ENCODE results near the gene SYNC. TPM values are rescaled to one million over a fixed set of nuclear protein-coding genes. Genes with fewer than 3 reads are reported as not detected.

The SYNC gene
- total and polyA plus RNA-seq, 2 of the 8 experiments (the other 6 are each of a cell fraction or from before 2014, with no cell fraction given), result 0.06 to 0.17 TPM

- peaks cover 0 to 6% (median 3%) of the 10 kb centered on the region in 4 experiments for H3K4me1 ChIP-seq (replicated peaks in 1 of 4; ENCODE audit: control insufficient read depth in 3 of 4, insufficient read depth in 4 of 4, low read length in 3 of 4)
- no peak overlapping the region for H2BK12ac ChIP-seq (ENCODE audit: low read depth, low read length)
- 0 out of 2 replicates have a peak overlapping the region, but pooled peaks have one; percentile 8 for H2BK15ac ChIP-seq (ENCODE audit: low read length)
- no peak overlapping the region for H3K4ac ChIP-seq (replicated peaks; ENCODE audit: insufficient read length, low read depth, low read length)
- H3K79me2 ChIP-seq (ENCODE audit: control insufficient read depth in 1 of 2, insufficient read depth in 2 of 2, low read length in 2 of 2), result peaks cover 0 to 3% of the 10 kb centered on the region in 2 experiments; a peak in 3 of 4 replicates
- H3K23me2 ChIP-seq (ENCODE audit: low read depth, low read length), result peaks cover 5% of the 10 kb centered on the region
- no peak overlapping the region for H3K14ac ChIP-seq (ENCODE audit: insufficient read length)
- H2BK5ac ChIP-seq (ENCODE audit: low read depth, low read length), result no peak overlapping the region; the same call in 1 of the 2 replicates
- FAIRE-seq (no peak), DNase-seq (ENCODE audit: low read depth in 1 of 2, low spot score in 2 of 2) (no peak)
- no peak overlapping the region for H3K56ac ChIP-seq (replicated peaks; ENCODE audit: insufficient read length, low read depth, low read length)
- WGBS, 2 experiments (ENCODE audit: extremely low coverage in 1 of 2, insufficient coverage in 1 of 2, insufficient read length in 1 of 2, insufficient replicate concordance in 2 of 2, low coverage in 1 of 2, low lambda C conversion rate in 2 of 2, missing lambda C conversion rate in 1 of 2), result 79% methylated on average over 4 of the region's 4 CpGs; no CpG with 5 or more reads in 1 of the 2 experiments
- CTCF ChIA-PET (ENCODE audit: partially characterized antibody), result interaction anchor here (0.6 to 11.2 kb wide), 18 partner anchors 9 to 141 kb away, joined by 3 to 220 read pairs (median 4); no protein-coding TSS in a partner anchor
- peaks cover 6% of the 10 kb centered on the region for H3K79me1 ChIP-seq (ENCODE audit: low read depth, low read length)
- H2AFZ ChIP-seq (ENCODE audit: low read length), result no peak overlapping the region
- no peaks in the 10 kb centered on the region for H3K36me3 ChIP-seq (ENCODE audit: control insufficient read depth in 2 of 4, insufficient read depth in 4 of 4, low read length in 3 of 4)
- H3K4me2 ChIP-seq (ENCODE audit: insufficient read depth in 1 of 2, low read depth in 2 of 2, low read length in 2 of 2), result no peak overlapping the region
- no peak overlapping the region; a peak in 1 of 7 replicates for H3K9ac ChIP-seq (replicated peaks in 1 of 4; ENCODE audit: extremely low read depth in 1 of 4, low read depth in 3 of 4, low read length in 3 of 4)
- POLR2A ChIA-PET (ENCODE audit: partially characterized antibody), result interaction anchor here (0.5 to 17.2 kb wide), 10 partner anchors 10 to 363 kb away, joined by 3 to 295 read pairs (median 6); partner anchors contain the start of genes S100PBP and YARS1
- H3K27ac ChIP-seq (ENCODE audit: low read depth, low read length), result no peak overlapping the region
- H4K91ac ChIP-seq (replicated peaks; ENCODE audit: insufficient read length, low read length), result no peak overlapping the region
- H4K8ac ChIP-seq (ENCODE audit: extremely low read depth, insufficient read depth, low read length), result no peak overlapping the region
- H3K18ac ChIP-seq (ENCODE audit: extremely low read depth, low read length), result no peak overlapping the region
- no peak overlapping the region for H3K23ac ChIP-seq (ENCODE audit: insufficient read length)
- no peak overlapping the region for H4K5ac ChIP-seq (ENCODE audit: insufficient read length, low read depth, low read length)
- no peak overlapping the region for H2AK5ac ChIP-seq (ENCODE audit: low read depth, low read length)
- H3K9me3 ChIP-seq (ENCODE audit: insufficient read depth in 2 of 2, low read depth in 1 of 2, low read length in 1 of 2), result no peaks in the 10 kb centered on the region
- H2BK120ac ChIP-seq (replicated peaks; ENCODE audit: low read depth, low read length), result no peak overlapping the region
- no peak overlapping the region for H2BK20ac ChIP-seq (ENCODE audit: low read length)
- no peaks in the 10 kb centered on the region for H3K27me3 ChIP-seq (replicated peaks in 1 of 4; ENCODE audit: control insufficient read depth in 3 of 4, extremely low read depth in 1 of 4, insufficient read depth in 3 of 4, low read length in 3 of 4)
- peaks cover 0 to 5% of the 10 kb centered on the region in 2 experiments for H4K20me1 ChIP-seq (replicated peaks in 1 of 2; ENCODE audit: control insufficient read depth in 1 of 2, insufficient read depth in 2 of 2, low read length in 2 of 2)
- H3K4me3 ChIP-seq (ENCODE audit: extremely low read depth in 1 of 4, insufficient read depth in 2 of 4, low read depth in 3 of 4, low read length in 4 of 4), result no peak overlapping the region
- TF ChIP-seq CREB1 (IDR thresholded peaks at IDR 0.05) (no peak), SIN3A (conservative IDR thresholded peaks at IDR 0.05 in 1 of 2, IDR thresholded peaks at IDR 0.05 in 1 of 2; ENCODE audit: low read depth in 1 of 2, low read length in 2 of 2) (no peak), RFX5 (IDR thresholded peaks at IDR 0.05; ENCODE audit: borderline replicate concordance, low read depth, low read length) (no peak), YY1 (IDR thresholded peaks at IDR 0.05; ENCODE audit: low read depth, low read length) (no peak), RAD21 (IDR thresholded peaks at IDR 0.05 in 1 of 2, conservative IDR thresholded peaks at IDR 0.05 in 1 of 2; ENCODE audit: low read depth in 2 of 2, low read length in 2 of 2) (no peak), ASH2L (IDR thresholded peaks at IDR 0.05; ENCODE audit: low read length) (no peak), ZNF274 (IDR thresholded peaks at IDR 0.05; ENCODE audit: borderline replicate concordance, extremely low read depth, low read length) (no peak), KDM5A (IDR thresholded peaks at IDR 0.05; ENCODE audit: low read length) (no peak), PHF8 (conservative IDR thresholded peaks at IDR 0.05; ENCODE audit: low read depth, low read length) (no peak), POLR2A (IDR thresholded peaks at IDR 0.05; ENCODE audit: control extremely low read depth in 1 of 2, low read depth in 2 of 2, low read length in 2 of 2) (no peak), JUN (IDR thresholded peaks at IDR 0.05; ENCODE audit: low read depth, low read length) (no peak), POU5F1 (IDR thresholded peaks at IDR 0.05; ENCODE audit: low read depth, low read length) (no peak), CBX5 (IDR thresholded peaks at IDR 0.05; ENCODE audit: low read depth, low read length) (no peak)
- TF ChIP-seq, protein P1, sequence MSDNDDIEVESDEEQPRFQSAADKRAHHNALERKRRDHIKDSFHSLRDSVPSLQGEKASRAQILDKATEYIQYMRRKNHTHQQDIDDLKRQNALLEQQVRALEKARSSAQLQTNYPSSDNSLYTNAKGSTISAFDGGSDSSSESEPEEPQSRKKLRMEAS (IDR thresholded peaks at IDR 0.05), result no peak
These were observed 46.8 kb upstream of the SYNC start for GRCh38 chr1:32749332-32749731.
